Gastrocnemius medialis (tissue), 4 donors: Measurements from ENCODE around the gene PPFIA2.

Source experiments
- CTCF ChIP-seq, 5 experiments: fragments of 450-650 bp in 3 of 5; fragments of 200-600 bp in 2 of 5; sonication (generic) in 2 of 5; IDR thresholded peaks in 4 of 5; conservative IDR thresholded peaks in 1 of 5; 1 replicate in 4 of 5; 2 replicates in 1 of 5; pipeline ENCODE4 v1.5.1; 2016 to 2019; ENCODE audit warnings: antibody characterized with exemption in 5 of 5, mild to moderate bottlenecking in 3 of 5, moderate library complexity in 3 of 5
- POLR2A ChIP-seq, 2 donors: fragments of 450-650 bp; IDR thresholded peaks; one replicate each; pipeline ENCODE4 v1.6.1; 2017; ENCODE audit warnings: antibody characterized with exemption in 2 of 2, mild to moderate bottlenecking in 2 of 2, moderate library complexity in 2 of 2

GRCh38 chr12:81472934-81473333, 286.2 kb downstream of the PPFIA2 start:
- TF ChIP-seq POLR2A (IDR thresholded peaks at IDR 0.05): no peak
- no peak for TF ChIP-seq CTCF (IDR thresholded peaks at IDR 0.05 in 4 of 5, conservative IDR thresholded peaks at IDR 0.05 in 1 of 5)
